Left lung (tissue), 10 donors: ENCODE measurements around the gene PRKCE. TPM values are rescaled to one million over a fixed set of nuclear protein-coding genes. Genes with fewer than 3 reads are reported as not detected.

Source experiments
- ATAC-seq: fragments of 200-7000 bp; cut with Tn5 transposase; one replicate; pipeline ENCODE4 v1.9.1; 2020; ENCODE audit warnings: moderate library complexity
- DNase-seq, 4 donors: peaks; one replicate each; pipeline ENCODE4 v3.0.0-alpha.2; 2013 to 2020
- H3K27ac ChIP-seq, 2 donors: fragments of 200-600 bp; sonication (generic) in 1 of 2; one replicate each; pipeline versions ENCODE4 v1.5.0 to v1.8.0; 2020 to 2021
- H3K27me3 ChIP-seq, 2 donors: fragments of 200-600 bp; sonication (generic) in 1 of 2; one replicate each; pipeline versions ENCODE4 v1.5.0 to v1.8.0; 2020 to 2021
- H3K36me3 ChIP-seq, 2 donors: fragments of 200-600 bp; sonication (generic) in 1 of 2; one replicate each; pipeline versions ENCODE4 v1.5.0 to v1.8.0; 2020 to 2021
- H3K4me1 ChIP-seq, 2 donors: fragments of 200-600 bp; one replicate each; pipeline ENCODE4 v1.8.0; 2021
- H3K4me3 ChIP-seq, 2 donors: fragments of 200-600 bp; sonication (generic) in 1 of 2; one replicate each; pipeline versions ENCODE4 v1.5.0 to v1.8.0; 2020 to 2021; ENCODE audit warnings: mild to moderate bottlenecking in 1 of 2
- H3K9me3 ChIP-seq, 2 donors: fragments of 200-600 bp; sonication (generic) in 1 of 2; one replicate each; pipeline versions ENCODE4 v1.5.0 to v1.8.0; 2020 to 2021
- intact Hi-C, 2 donors: fragments of 100-400 bp; cut with DNase I; formaldehyde crosslinking; loops; one replicate each; pipeline versions ENCODE4 v1.11.2 to v1.14.2; 2022
- polyA plus RNA-seq, 6 donors: library from polyadenylated mRNA; unstranded; fragments of 120-200 nt; gene quantifications; one replicate each; pipeline ENCODE4 v1.2.1, GENCODE V29; 2013; ENCODE audit not compliant: insufficient read length in 6 of 6
- total RNA-seq, 2 donors: library from RNA; stranded (reverse); fragmentation: NEBNext Ultra II Directional; extraction: Animal tissue kit (Norgen Biotek cat#: 25700); gene quantifications; one replicate each; pipeline ENCODE4 v1.2.1, GENCODE V29; 2021
- TF ChIP-seq, protein P1 (sequence below), 2 donors: fragments of 200-600 bp; sonication (generic) in 1 of 2; IDR thresholded peaks; one replicate each; pipeline versions ENCODE4 v1.5.0 to v1.8.0; 2021; ENCODE audit warnings: antibody characterized with exemption in 2 of 2
- donor health status: DM: no; HTN: yes; CAD: no.
- donor health status: DM: no; HTN: no; CAD: no.

Gene PRKCE
- total and polyA plus RNA-seq, 8 donors: 12.0 to 56.9 (median 14.7) TPM

- no peak overlapping the region for H3K4me3 ChIP-seq
- no peak overlapping the region for H3K27ac ChIP-seq
- H3K27me3 ChIP-seq: no peaks in the 10 kb centered on the region
- no peaks in the 10 kb centered on the region for H3K9me3 ChIP-seq
- peaks cover 0 to 40% of the 10 kb centered on the region in 2 donors for H3K4me1 ChIP-seq
- H3K36me3 ChIP-seq: no peaks in the 10 kb centered on the region
- no peak for DNase-seq
- TF ChIP-seq, protein P1, sequence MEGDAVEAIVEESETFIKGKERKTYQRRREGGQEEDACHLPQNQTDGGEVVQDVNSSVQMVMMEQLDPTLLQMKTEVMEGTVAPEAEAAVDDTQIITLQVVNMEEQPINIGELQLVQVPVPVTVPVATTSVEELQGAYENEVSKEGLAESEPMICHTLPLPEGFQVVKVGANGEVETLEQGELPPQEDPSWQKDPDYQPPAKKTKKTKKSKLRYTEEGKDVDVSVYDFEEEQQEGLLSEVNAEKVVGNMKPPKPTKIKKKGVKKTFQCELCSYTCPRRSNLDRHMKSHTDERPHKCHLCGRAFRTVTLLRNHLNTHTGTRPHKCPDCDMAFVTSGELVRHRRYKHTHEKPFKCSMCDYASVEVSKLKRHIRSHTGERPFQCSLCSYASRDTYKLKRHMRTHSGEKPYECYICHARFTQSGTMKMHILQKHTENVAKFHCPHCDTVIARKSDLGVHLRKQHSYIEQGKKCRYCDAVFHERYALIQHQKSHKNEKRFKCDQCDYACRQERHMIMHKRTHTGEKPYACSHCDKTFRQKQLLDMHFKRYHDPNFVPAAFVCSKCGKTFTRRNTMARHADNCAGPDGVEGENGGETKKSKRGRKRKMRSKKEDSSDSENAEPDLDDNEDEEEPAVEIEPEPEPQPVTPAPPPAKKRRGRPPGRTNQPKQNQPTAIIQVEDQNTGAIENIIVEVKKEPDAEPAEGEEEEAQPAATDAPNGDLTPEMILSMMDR (IDR thresholded peaks at IDR 0.05): no peak
- no peak for ATAC-seq
- intact Hi-C loops: no loop called here
These were observed 575.5 kb downstream of the PRKCE start for GRCh38 chr2:46227022-46227421.

GRCh38 chr2:46227674-46228289, 576.3 kb downstream of the PRKCE start:
- no peaks in the 10 kb centered on the region for H3K36me3 ChIP-seq
- H3K4me1 ChIP-seq: peaks cover 0 to 40% of the 10 kb centered on the region in 2 donors
- no peak overlapping the region for H3K4me3 ChIP-seq
- TF ChIP-seq, protein P1 (IDR thresholded peaks at IDR 0.05): no peak
- H3K9me3 ChIP-seq: no peaks in the 10 kb centered on the region
- H3K27ac ChIP-seq: no peak overlapping the region
- no peaks in the 10 kb centered on the region for H3K27me3 ChIP-seq
- intact Hi-C loops: no loop called here
- DNase-seq (no peak), ATAC-seq (peak; percentile 78)

DNA sequence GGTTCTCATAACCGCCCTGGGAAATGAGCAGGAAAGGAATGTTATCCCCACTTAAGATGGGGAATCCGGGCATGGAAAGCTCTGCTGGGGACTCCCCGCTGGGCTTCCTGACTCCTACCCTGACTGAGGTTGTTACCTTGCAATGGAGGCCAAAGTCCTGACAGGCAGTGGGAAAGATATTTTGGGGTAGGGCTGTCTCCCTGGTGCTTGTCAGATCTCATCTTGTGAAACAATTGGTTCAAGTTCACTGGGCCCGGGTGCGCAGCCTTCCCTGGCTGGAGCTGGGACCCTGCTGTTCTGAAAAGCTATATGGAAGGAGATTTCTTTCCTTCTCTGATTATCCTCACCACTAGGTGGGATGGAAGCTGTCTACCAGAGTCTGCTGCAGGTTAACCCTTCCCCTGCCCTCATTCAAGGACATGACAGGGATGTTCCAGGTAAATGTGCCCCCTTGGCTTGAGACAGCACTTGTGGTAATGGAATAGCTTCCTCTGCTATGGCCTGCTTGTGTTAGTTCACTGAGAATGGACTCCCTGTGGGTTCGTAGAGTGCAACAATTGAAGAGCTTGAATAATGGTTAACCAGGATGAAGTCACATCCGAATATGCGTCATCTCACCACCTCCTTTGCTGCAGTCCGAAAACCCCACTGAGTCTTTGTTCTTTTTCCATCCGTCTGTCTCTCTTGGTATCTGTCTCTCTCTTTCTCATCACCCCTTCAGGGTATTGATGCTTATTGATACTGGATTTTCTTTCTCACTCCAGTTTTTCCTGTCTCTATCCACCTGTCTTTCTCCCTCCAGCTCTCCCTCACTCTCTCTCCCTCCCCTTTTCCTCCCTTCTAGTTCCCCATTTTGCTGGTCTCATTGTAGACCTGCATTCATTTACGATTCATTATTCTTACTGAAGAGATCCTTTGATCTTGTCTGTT, 577.9 kb downstream of the PRKCE start:
- peak in 1 of 4 donors; percentile 35 for DNase-seq
- ATAC-seq: peak; percentile 17
- peaks cover 0 to 37% of the 10 kb centered on the region in 2 donors for H3K4me1 ChIP-seq
- TF ChIP-seq, protein P1 (IDR thresholded peaks at IDR 0.05): no peak
- no peaks in the 10 kb centered on the region for H3K36me3 ChIP-seq
- intact Hi-C loops: no loop called here
- no peak overlapping the region for H3K4me3 ChIP-seq
- H3K27ac ChIP-seq: peak overlapping the region in 1 of 2 donors; percentile 49
- no peaks in the 10 kb centered on the region for H3K27me3 ChIP-seq
- H3K9me3 ChIP-seq: no peaks in the 10 kb centered on the region

DNA sequence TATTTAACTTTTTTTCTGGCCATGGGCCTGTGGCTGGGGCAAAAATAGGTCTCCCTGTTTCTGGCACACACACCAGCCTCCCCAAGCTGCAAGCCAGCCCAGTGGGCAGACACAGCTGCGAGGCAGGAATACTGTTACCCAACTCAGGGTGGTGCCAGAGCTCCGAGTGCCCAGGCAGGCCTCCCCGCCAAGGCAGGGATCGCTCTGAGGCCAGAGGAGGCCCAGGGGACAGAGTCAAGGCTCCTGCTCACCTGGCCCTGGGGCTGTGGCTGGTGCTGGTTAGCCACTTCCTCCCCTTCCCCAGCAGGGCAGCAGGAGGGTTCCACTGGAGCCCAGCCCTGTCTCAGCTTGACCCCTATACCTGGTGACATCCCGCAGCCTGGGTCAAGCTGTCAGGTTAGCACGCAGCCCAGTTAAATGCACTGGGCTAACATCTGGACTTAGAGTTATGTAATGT, 578.7 kb downstream of the PRKCE start:
- TF ChIP-seq, protein P1 (IDR thresholded peaks at IDR 0.05): no peak
- ATAC-seq: peak; percentile 74
- H3K27ac ChIP-seq: peak overlapping the region in 1 of 2 donors; percentile 49

More for the DNA sequence above, 578.7 kb downstream of the PRKCE start:
- H3K27me3 ChIP-seq: no peaks in the 10 kb centered on the region
- H3K9me3 ChIP-seq: no peaks in the 10 kb centered on the region
- H3K4me1 ChIP-seq: peaks cover 0 to 29% of the 10 kb centered on the region in 2 donors
- peak in 2 of 4 donors; percentile 14 to 61 for DNase-seq
- intact Hi-C loops: no loop called here
- H3K4me3 ChIP-seq: no peak overlapping the region
- no peaks in the 10 kb centered on the region for H3K36me3 ChIP-seq
